ENCODE results near the gene CASKIN2.

Gene CASKIN2

GRCh38 chr17:75503337-75503950 is 11.9 kb downstream of the CASKIN2 start:
- no peak for DNase-seq

- no peak for DNase-seq
These were observed 12.5 kb downstream of the CASKIN2 start for GRCh38 chr17:75502721-75503329.

GRCh38 chr17:75502072-75502720 is 13.1 kb downstream of the CASKIN2 start:
- DNase-seq: no peak

- DNase-seq: no peak
These were observed 13.8 kb downstream of the CASKIN2 start for GRCh38 chr17:75501378-75502071.

- DNase-seq: no peak
These were observed 14.7 kb downstream of the CASKIN2 start for GRCh38 chr17:75500419-75501216.

GRCh38 chr17:75499313-75500022 is 15.9 kb downstream of the CASKIN2 start:
- no peak for DNase-seq

- no peak for DNase-seq
These were observed 16.6 kb downstream of the CASKIN2 start for GRCh38 chr17:75498726-75499213.

GRCh38 chr17:75498039-75498725 is 17.2 kb downstream of the CASKIN2 start:
- no peak for DNase-seq

- DNase-seq: no peak
These were observed 19.3 kb downstream of the CASKIN2 start for GRCh38 chr17:75496005-75496404.

- no peak for DNase-seq
These were observed 20.9 kb downstream of the CASKIN2 start for GRCh38 chr17:75494326-75494877.

- DNase-seq: no peak
These were observed 21.7 kb downstream of the CASKIN2 start for GRCh38 chr17:75493476-75494129.

GRCh38 chr17:75492555-75493168 is 22.7 kb downstream of the CASKIN2 start:
- DNase-seq: no peak

GRCh38 chr17:75491680-75492079 is 23.7 kb downstream of the CASKIN2 start:
- DNase-seq: no peak

GRCh38 chr17:75490953-75491649 is 24.2 kb downstream of the CASKIN2 start:
- no peak for DNase-seq

GRCh38 chr17:75490173-75490743 is 25.1 kb downstream of the CASKIN2 start:
- DNase-seq: no peak

GRCh38 chr17:75489511-75489955 is 25.8 kb downstream of the CASKIN2 start:
- no peak for DNase-seq

GRCh38 chr17:75488693-75489510 is 26.4 kb downstream of the CASKIN2 start:
- DNase-seq: no peak

All from suppressor macrophage treated with lipopolysaccharide for 4 hours (primary cell).